OCI-LY7 (cell line): ENCODE results near the gene ZBTB5. TPM values are rescaled to one million over a fixed set of nuclear protein-coding genes. Genes with fewer than 3 reads are reported as not detected.
A peak's percentile ranks its signal among the peaks of the same experiment; 100 is the strongest.

Experiments
- BruUV-seq: library from RNA; stranded (reverse); fragments of 400-500 nt; replicated peaks from 2 replicates; lab custom pipeline; 2021; lab: Mats Ljungman, UMichigan
- CTCF ChIA-PET: fragments of 300-600 bp; sonication (Branson Sonifier 250); formaldehyde crosslinking; loops from one replicate; lab custom pipeline; 2022; ENCODE audit warnings: antibody characterized with exemption; ENCODE audit not compliant: unreplicated experiment; lab: Charles Lee
- POLR2A ChIA-PET: fragments of 300-600 bp; sonication (Branson Sonifier 250); formaldehyde crosslinking; loops from one replicate; lab custom pipeline; 2022; ENCODE audit warnings: antibody characterized with exemption; lab: Charles Lee
- DNase-seq: peaks from one replicate; pipeline ENCODE4 v3.0.0-alpha.2; 2015; ENCODE audit warnings: low spot score
- H2AFZ ChIP-seq: fragments of 200-600 bp; sonication (generic), shearing (Covaris generic); 2 replicates; pipeline ENCODE4 v1.6.1; 2014; ENCODE audit warnings: mild to moderate bottlenecking, antibody characterized with exemption, low read length, moderate library complexity
- H3K27ac ChIP-seq: fragments of 200-600 bp; sonication (generic); 2 replicates; pipeline ENCODE4 v1.5.1; 2014; ENCODE audit warnings: mixed run types, low read depth, mild to moderate bottlenecking, moderate library complexity, low read length, inconsistent platforms; ENCODE audit not compliant: poor library complexity, severe bottlenecking
- H3K36me3 ChIP-seq: fragments of 200-600 bp; sonication (generic); 2 replicates; pipeline ENCODE4 v1.6.1; 2014; ENCODE audit warnings: mild to moderate bottlenecking, antibody characterized with exemption, low read length, moderate library complexity, mixed read lengths; ENCODE audit not compliant: insufficient read depth
- H3K4me1 ChIP-seq: fragments of 200-600 bp; sonication (generic); 2 replicates; pipeline ENCODE4 v1.5.1; 2014; ENCODE audit warnings: mild to moderate bottlenecking, low read length; ENCODE audit not compliant: insufficient read depth, poor library complexity, severe bottlenecking
- H3K4me2 ChIP-seq: fragments of 200-600 bp; sonication (generic); 2 replicates; pipeline ENCODE4 v1.6.1; 2014; ENCODE audit warnings: mild to moderate bottlenecking, low read length
- H3K4me3 ChIP-seq: fragments of 200-600 bp; sonication (generic); 2 replicates; pipeline ENCODE4 v1.5.1; 2014; ENCODE audit warnings: mild to moderate bottlenecking, low read depth, low read length; ENCODE audit not compliant: poor library complexity, severe bottlenecking
- H3K79me2 ChIP-seq: fragments of 200-600 bp; sonication (generic); 2 replicates; pipeline ENCODE4 v1.6.1; 2016; ENCODE audit warnings: low read depth, mild to moderate bottlenecking, low read length, moderate library complexity, mixed read lengths; ENCODE audit not compliant: insufficient read depth
- H3K9me2 ChIP-seq: fragments of 200-600 bp; sonication (generic); 2 replicates; pipeline ENCODE4 v1.6.1; 2016; ENCODE audit warnings: mild to moderate bottlenecking, low read length, mixed read lengths; ENCODE audit not compliant: insufficient read depth
- H3K9me3 ChIP-seq: fragments of 200-600 bp; sonication (generic); 2 replicates; pipeline ENCODE4 v1.6.1; 2014; ENCODE audit warnings: mild to moderate bottlenecking, mixed run types, low read length, mixed read lengths
- H4K20me1 ChIP-seq: fragments of 200-600 bp; sonication (generic); 2 replicates; pipeline ENCODE4 v1.6.1; 2014; ENCODE audit warnings: mild to moderate bottlenecking, antibody characterized with exemption, low read length, moderate library complexity, mixed read lengths; ENCODE audit not compliant: insufficient read depth
- CTCF ChIP-seq: fragments of 200-600 bp; sonication (generic); conservative IDR thresholded peaks from 2 replicates; pipeline ENCODE4 v1.5.1; 2014; ENCODE audit warnings: mild to moderate bottlenecking, antibody characterized with exemption, low read length, moderate library complexity, mixed read lengths
- EZH2phosphoT487 ChIP-seq: fragments of 200-600 bp; sonication (generic); IDR thresholded peaks from 2 replicates; pipeline ENCODE4 v1.6.1; 2018; ENCODE audit warnings: low read depth, borderline replicate concordance, mild to moderate bottlenecking, mixed run types, antibody characterized with exemption, low read length, moderate library complexity, mixed read lengths
- intact Hi-C: fragments of 100-400 bp; cut with micrococcal nuclease; formaldehyde crosslinking; loops from one replicate; pipeline ENCODE4 v1.10.0; 2022; ENCODE audit not compliant: unreplicated experiment
- total RNA-seq, 2 experiments: library from RNA; depleted of rRNA in 1 of 2; stranded (reverse); fragments of >200 nt in 1 of 2; shearing (Covaris generic) in 1 of 2; gene quantifications; 2 replicates each; pipeline ENCODE4 v1.2.3, GENCODE V29; 2014 to 2022

Gene ZBTB5
- total RNA-seq, 2 experiments from 2014 or later, result 20.2 to 31.9 TPM

GRCh38 chr9:37491939-37492338 lies 26.7 kb upstream of the ZBTB5 start:
- ChIA-PET CTCF (no interaction called here), POLR2A (no interaction called here)
- H3K9me2 ChIP-seq, result no peaks in the 10 kb centered on the region
- no peak overlapping the region for H3K4me3 ChIP-seq
- 0 out of 2 replicates have a peak, but pooled peaks cover 4% of the 10 kb centered on the region for H4K20me1 ChIP-seq
- no peak overlapping the region for H3K27ac ChIP-seq
- peaks cover 96% of the 10 kb centered on the region for H3K36me3 ChIP-seq
- BruUV-seq, result no TSS peak
- TF ChIP-seq EZH2phosphoT487 (no peak), CTCF (no peak)
- intact Hi-C loops, result no loop called here
- H3K4me2 ChIP-seq, result no peak overlapping the region
- DNase-seq, result no peak
- no peaks in the 10 kb centered on the region for H3K9me3 ChIP-seq
- H3K4me1 ChIP-seq, result peaks cover 20% of the 10 kb centered on the region
- H3K79me2 ChIP-seq, result peaks cover 18% of the 10 kb centered on the region
- H2AFZ ChIP-seq, result no peak overlapping the region

DNA sequence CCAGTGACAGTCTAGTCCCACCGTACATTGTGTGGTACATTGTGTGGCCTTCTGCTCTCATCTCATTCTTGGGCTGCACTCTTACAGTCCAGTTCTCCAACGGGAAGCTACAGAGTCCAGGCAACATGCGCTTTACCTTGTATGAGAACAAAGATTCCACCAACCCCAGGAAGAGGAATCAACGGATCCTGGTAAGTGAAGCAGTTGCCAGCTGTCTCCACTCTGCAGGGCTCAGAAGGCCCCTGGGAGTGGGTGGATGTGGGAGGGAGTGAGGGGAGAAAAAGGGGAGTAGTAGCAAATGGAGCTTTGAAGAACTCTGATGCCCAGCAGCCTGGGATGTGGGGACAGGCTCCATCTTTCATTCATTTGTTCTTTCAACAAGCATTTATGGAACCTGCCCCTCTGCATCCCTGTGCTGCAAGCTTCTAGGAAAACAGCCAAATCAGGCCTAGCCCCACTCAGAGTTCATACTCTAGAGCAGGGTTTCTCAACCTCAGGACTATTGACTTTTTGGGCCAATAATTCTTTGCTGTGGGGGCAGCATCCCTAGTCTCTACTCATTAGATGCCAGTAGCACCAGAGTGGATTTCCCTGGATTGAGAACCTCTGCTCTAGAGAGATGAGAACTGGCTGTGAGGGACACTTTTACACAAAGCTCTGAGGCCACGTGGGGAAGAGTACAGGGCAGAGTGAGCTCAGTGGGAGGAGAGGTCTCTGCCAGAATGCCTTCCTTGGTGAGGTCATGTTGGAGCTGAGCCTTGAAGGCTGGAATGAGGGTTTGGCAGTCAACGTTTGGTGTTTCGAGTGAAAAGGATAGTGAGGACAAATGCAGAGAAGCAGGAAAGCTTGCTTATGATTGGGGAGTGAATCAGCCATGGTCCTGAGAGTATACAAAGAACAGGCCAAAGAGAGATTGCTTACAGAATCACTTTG lies 21.6 kb upstream of the ZBTB5 start:
- CTCF ChIA-PET, result interaction anchor here (0.6 kb wide), 1 partner anchor 9 kb away, joined by 3 read pairs; no protein-coding TSS in a partner anchor
- Histone ChIP-seq H3K36me3 (peaks cover 56% of the 10 kb centered on the region), H3K79me2 (peaks cover 30% of the 10 kb centered on the region), H2AFZ (no peak overlapping the region; the same call in 1 of the 2 replicates), H3K4me3 (peak overlapping the region; percentile 86), H3K4me2 (peak overlapping the region; percentile 90), H4K20me1 (0 out of 2 replicates have a peak, but pooled peaks cover 4% of the 10 kb centered on the region), H3K4me1 (peaks cover 33% of the 10 kb centered on the region), H3K9me3 (no peaks in the 10 kb centered on the region), H3K9me2 (no peaks in the 10 kb centered on the region), H3K27ac (peak overlapping the region; percentile 51)
- no peak for TF ChIP-seq CTCF
- TF ChIP-seq EZH2phosphoT487, result no peak
- intact Hi-C loops, result loop anchor here (5.0 kb wide), 2 partner anchors 45 to 105 kb away; partner anchors contain the start of gene TOMM5
- DNase-seq, result no peak
- POLR2A ChIA-PET, result interaction anchor here (0.5 to 2.1 kb wide), 11 partner anchors 9 to 114 kb away, joined by 3 to 10 read pairs (median 3); partner anchors contain the start of gene ZBTB5
- TSS peak; percentile 47 for BruUV-seq
